HL-60/S4 treated with phorbol 12-myristate 13-acetate at 8.2 ng/mL for 4 days and 3 days (cell line): ENCODE results near the gene C19orf25.
"Not testable (repeated sequence)": the region's sequence is repeated elsewhere in the genome, so short reads cannot be mapped to it uniquely, and the experiment has no call there.

Experiments
- in situ Hi-C: fragments of 300-500 bp; cut with MboI; formaldehyde crosslinking; loops from 2 replicates; pipeline ENCODE4 v1.15.0; 2022; ENCODE audit warnings: low sequenced_read_pairs

The C19orf25 gene

DNA sequence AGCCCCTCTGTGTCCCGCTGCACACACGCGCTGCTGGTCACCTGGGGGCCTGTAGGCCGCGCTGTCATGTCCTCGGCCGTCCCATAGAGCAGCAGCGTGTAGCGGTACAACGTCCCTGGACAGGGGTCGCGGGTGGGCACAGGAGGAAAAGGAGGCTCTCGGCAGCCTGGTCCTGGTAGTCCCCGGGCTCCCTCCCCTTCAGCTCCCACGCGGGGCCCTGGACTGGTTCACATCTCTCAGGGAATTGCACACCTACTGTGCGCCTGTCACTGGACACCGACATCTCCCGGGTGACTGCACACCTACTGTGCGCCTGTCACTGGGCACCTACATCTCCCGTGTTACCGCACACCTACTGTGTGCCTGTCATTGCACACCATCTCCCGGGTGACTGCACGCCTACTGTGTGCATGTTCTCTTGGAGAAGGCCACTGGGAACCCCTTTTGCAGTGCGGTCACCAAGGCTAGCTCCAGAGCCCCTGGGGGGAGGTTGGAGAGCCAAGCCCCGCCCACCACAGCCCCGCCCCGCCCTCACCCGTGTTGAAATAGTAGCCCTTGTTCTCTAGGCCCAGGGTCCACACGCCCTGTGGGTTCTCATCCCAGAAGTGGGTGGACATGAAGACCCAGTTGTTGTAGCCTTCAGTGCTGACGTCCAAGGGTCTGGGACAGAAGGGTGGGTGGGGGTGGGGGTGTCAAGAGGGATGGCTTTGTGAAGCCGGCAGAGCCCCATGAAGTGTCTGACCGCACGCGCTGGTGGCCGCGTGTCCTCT, 3.5 kb upstream of the C19orf25 start:
- in situ Hi-C loops, result no loop called here

DNA sequence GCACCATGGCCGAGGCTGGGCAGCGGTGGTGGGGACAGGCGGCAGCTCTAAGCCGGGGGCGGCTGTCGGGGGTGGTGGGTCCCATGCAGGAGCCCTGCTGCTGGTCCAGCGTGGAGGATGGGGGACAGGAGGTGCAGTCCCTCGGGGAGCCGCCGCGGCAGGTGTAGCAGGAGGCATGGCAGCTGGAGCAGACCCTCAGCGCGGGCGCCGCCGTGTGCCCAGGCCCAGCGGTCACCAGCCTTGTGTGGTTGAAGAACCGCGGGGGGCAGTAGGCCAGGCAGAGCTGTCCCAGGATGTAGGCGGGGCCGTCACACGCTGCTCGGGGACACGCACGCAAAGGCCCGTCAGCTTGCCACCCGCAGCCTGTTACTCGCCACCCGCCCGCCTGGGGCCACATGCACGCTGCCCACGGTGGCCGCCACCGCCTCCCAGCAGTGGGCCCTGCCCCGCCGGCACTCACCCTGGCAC, 2.9 kb upstream of the C19orf25 start:
- in situ Hi-C loops, result no loop called here

DNA sequence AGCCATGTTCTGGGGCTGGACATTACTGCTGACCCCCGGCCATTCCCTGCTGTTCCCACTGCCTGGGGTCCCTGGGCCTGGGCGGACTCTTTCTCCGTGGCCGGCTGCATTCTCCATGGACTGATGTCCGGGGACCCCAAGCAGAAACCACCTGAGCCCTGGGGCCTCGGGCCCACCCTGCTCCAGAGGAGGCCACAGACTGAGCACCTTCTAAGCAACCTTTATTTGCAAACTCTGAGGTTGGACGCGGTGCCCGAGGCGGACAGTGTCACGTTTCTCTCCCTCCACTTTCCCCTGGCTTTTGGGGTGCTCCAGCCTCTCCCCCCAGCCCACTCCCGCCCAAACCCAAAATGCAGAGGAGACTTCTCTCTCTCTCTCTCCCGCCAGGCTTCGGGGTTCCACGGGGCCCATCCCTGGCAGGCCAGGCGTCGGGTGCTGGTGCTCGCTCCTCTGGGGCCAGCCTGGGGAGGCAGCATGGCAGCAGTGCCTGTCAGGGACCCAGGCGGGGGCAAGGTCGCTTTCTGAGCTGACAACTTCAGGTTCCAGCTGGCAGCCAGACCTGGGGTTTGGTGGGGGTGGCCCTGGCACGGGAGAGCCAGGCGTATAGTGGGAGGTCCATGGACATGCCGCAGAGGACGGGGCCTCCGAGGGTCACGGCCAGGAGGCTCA, 2.3 kb upstream of the C19orf25 start:
- in situ Hi-C loops, result no loop called here

DNA sequence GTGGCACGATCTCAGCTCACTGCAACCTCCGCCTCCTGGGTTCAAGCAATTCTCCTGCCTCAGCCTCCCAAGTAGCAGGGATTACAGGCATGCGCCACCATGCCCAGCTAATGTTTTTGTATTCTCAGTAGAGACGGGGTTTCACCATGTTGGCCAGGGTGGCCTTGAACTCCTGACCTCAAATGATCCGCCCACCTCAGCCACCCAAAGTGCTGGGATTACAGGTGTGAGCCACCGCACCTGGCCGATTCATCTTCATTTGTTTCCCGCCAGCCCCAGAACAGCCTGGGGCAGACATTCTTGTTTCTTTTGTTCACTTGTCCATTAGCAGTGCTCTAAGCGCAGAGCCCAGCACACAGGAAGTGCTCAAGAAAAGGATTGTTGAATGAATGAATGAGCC, 2.0 kb downstream of the C19orf25 start:
- in situ Hi-C loops, result not testable (repeated sequence)

DNA sequence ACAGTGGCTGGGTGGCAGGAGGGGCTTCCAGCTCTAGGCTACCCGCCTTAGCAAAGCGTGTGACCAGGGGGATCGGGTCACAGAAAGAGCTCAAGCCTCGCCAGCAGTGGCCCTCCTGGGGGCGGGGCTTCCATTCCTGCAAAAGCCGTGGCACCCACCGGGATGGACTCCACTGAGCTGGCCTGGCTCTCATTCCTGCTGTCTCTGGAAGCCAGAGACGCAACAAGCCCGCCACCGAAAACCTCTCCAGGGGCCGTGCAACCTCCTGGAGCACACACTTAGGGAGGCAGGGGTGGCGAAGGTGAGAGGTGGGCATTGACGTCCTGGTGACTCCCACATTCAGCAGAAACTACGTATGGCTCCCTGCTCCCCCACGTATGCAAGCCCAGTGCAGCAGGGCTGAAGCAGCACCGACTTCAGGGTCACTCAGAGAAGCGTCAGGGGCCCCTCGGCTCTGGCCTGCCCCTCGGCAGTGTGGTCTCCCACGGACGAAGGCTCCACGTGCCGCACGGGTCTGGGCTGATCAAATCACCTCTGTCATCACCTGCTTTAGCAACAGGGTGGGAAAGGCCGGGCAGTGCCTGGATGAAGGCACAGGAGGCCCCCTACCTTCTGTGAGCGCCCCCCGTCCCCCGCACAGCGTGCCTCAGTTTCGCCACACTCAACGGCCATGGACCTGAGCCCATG, 3.1 kb downstream of the C19orf25 start:
- in situ Hi-C loops, result no loop called here

DNA sequence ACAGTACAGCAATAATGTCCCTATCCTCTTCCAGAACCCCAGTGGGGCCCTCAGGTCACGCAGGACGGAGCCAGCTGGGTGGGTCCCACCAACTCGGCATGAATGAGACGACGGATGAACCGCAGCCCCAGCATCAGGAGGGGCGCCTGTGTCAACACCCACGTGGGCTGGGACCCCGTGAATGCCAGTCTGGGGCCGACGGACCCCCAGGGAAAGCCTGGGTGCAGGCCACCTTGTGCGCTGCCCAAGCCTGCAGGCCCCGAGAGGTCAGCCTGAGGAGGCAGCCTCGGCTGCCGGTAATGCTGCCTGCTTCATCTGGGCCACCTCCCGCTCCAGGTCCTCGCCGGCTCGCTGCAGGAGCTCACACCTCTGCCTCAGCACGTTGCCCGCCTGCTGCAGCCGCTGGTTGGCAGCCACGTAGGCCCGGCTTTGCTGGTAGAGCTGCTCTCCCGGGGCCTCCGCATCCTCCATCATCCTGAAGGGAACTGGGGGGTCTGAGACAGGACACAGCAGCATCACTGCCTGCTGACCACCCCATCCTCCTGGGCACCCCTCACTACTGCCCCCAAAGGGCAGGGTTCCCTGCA, 4.2 kb downstream of the C19orf25 start:
- in situ Hi-C loops, result no loop called here

DNA sequence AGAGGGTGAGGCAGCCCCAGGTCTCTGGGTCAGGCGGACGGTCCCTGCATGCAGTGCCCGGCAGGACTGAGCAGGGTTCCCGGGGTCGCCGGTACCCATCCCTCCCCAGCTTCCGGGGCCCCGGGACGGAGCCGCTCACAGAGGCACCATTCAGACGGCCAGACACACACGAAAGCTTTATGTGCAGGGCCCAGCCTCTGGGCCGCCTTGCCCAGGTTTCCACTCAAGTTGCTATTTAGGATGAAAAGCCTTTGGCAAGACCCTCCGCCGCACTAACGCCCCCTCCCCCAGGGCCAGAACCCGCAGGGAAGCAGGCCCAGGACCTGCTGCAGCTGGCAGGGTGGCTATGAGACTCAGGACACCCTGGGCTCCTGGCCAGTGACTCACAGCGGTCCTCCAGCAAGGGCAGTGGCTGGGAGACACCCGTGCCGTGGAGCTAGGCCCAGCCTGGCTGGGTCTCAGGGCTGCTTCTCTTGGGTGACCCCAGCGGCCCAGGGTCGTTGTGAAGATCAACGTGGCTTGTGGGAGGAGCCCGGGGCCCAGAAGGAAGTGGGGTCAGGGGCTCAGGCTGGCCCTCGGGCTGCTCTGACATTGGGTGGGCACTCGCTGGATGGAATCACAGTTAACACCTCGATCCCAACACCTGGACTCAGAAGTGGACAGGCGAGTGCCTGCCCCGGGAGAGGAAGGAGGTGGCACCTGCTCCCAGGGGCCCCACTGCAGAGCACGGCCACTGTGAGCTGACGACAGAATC, 4.8 kb downstream of the C19orf25 start:
- in situ Hi-C loops, result no loop called here

DNA sequence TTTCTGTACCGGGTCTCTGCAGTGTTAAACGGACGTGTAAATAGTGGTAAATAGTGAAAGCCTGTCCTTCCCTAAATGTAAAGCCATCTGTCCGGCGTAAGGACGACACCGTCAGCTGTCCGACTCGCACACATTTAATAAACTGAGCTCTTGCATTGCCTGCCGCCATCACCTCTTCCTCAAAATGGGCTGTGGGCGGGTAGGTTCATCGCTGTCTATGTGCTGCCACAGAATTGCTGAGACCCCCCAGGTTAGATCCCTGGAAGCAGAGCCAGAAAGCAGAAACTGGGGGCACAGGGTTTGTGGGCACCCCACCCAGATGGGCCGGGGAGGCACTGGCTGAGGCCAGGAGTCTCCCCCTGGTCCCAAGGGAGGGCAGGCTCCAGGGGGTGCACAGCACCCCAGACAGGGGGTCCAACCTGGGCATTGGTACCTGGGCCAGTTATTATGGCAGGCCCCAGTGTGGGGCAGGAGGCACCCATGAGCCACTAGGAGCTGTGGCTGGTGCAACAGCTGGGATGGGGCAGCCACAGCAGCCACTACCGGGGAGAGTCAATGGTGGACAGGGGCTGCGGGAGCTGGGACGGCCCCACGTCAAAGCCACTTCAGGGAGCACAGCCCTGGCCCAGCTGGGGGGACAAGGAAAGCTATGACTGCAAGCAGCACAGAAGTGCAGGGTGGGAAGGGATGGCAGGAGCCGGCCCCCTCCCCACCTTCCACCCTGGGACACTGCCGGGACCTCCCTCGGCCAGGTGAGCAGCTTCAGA, 5.7 kb downstream of the C19orf25 start:
- in situ Hi-C loops, result no loop called here

DNA sequence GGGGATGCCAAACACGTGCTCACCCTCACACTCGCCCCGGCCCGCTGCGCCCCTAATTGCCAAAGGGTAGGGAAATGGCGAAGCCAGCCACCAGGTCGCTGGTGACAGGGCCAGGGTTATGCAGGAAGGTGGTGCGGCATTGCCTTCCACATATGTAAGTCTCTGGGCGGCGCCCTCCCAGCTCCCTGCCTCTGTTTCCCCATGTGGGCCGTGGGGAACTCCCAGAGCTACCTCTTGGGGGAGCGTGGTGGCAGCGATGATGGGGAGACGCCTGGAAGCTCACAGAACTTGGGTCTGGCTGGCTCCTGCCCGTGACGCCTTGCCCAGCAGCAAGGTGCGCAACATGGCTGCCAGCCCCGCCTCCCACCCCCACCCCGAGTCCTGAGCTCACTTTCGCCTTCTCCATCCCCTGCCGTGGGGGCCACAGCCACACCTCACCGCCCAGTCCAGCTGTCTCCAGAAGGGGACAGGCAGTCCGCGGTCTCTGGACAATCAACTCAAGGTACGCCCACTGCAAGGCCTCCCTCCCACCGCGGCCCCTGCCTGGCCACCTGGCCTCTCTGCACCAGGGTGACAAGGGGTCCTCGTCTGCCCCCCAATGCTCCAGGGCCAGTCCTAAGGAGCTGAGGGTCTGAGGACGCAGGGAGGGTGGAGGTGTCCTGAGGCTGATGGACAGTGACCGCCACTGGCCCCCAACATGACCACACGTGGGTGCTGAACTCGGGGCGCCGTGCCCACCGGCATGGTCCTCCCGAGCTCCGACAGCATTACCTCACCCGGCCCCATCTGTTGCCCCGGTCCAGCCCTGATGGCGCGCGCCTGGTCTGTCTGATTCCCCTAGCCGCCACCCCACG, 6.6 kb downstream of the C19orf25 start:
- in situ Hi-C loops, result no loop called here

DNA sequence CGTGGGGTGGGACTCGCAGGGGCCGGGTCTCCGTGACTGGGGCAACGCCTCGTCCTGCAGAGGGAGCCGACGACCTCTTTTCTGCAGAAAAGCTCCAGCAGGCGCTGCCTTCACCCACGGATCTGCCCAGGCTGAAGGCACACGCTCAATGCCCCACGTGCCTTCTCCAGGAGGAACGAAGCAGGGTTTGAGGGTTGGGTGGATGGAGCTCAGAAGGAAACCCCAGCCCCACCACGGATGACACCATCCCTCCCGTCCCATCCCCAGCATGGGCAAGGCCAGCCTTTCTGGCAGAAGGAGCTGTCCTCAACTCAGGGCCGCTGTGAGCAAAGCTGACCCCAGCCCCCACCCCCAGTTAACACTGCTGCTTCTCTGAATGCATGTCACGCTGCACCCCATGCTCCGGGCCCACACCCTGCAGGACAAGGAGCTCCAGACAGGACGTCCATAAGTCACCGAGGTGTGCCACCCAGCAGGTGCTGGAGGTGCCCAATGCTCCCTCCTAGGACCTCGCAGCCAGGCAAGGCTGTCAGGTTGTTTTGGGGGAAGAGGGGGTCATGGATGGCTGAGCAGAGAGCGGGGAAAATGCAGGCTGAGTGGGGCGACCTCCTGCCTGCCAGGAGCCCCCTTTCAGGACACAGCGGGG, 7.4 kb downstream of the C19orf25 start:
- in situ Hi-C loops, result no loop called here

DNA sequence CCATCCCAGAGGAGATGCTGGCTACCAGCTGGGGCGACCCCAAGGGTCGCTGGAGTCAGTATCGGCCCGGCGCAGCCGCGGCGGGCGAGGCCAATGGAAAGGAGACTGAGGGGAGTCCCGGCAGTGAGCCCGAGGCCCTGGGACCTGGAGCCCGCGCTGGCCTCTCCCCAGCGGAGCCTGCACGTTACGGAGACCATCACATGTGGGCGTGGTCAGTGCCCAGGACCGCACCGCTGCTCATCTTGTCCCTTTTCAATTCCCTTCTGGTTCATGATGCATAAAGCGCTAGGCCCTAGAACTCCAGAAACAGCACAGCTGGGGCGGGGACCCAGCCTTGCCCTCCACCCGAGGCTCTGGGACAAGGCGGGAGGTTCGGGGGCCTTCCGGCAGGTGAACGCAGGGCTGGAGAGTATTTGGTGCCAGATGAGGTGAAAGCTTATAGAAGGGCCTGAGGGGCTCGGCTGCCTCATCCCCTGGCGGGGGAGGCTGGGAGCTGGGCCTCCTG, 8.0 kb downstream of the C19orf25 start:
- in situ Hi-C loops, result no loop called here

DNA sequence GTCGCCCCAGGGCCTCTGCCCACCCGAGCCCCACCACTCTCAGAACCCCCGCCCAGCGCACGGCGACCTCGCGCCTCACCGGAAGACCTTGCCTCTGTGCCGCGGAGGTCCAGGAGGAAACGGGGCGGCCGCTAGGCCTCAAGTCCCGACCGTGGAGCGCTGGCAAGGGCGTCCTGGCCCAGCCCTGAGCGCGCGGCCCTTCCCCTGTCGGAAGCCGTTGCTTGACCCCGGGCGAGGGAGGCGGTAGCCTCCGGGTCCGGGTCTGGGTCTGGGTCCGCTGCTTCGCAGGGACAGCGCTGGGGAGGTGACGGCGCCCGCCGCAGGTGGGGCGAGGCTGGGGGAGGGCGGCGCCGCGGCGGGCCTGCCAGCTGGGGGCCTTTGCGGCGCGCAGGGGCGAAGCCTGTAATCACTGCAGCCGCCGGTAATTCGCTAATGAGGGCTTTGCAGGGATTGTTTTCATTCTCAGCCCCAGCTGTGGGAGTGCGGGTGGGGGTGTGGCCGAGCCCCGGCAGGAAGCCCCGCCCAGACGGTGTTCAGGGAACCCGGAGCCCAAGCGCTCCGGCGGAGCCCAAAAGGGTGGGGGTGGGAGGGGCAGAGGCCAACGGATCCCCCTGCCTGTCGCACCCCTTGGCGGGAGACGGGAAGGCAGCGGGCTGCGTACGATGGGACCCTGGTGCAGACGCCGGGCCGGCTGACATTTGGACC, 8.6 kb downstream of the C19orf25 start:
- in situ Hi-C loops, result no loop called here

DNA sequence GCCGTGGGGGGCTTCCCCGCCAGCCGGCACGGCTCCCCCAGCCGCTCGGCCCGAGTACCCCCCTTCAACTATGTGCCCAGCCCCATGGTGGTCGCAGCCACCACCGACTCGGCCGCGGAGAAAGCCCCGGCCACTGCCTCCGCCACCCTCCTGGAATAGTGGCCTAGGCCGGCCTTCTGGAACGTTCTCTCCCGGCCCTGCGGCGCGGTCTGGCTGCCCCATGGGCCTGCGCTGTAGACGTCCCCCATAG, 9.0 kb downstream of the C19orf25 start:
- in situ Hi-C loops, result no loop called here

DNA sequence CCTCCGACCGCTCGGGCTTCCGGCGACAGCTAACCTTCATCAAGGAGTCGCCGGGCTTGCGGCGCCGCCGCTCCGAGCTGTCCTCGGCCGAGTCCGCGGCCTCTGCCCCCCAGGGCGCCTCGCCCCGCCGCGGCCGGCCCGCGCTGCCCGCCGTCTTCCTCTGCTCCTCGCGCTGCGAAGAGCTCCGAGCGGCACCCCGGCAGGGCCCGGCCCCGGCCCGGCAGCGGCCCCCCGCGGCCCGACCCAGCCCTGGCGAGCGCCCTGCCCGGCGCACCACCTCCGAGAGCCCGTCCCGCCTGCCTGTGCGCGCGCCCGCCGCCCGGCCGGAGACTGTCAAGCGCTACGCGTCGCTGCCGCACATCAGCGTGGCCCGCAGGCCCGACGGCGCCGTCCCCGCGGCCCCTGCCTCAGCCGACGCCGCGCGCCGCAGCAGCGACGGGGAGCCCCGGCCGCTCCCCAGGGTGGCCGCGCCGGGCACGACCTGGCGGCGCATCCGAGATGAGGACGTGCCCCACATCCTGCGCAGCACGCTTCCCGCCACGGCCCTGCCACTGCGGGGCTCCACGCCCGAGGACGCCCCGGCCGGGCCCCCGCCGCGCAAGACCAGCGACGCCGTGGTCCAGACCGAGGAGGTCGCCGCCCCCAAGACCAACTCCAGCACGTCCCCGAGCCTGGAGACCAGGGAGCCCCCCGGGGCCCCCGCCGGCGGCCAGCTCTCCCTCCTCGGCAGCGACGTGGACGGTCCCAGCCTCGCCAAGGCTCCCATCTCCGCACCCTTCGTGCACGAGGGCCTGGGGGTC, 9.6 kb downstream of the C19orf25 start:
- in situ Hi-C loops, result no loop called here

DNA sequence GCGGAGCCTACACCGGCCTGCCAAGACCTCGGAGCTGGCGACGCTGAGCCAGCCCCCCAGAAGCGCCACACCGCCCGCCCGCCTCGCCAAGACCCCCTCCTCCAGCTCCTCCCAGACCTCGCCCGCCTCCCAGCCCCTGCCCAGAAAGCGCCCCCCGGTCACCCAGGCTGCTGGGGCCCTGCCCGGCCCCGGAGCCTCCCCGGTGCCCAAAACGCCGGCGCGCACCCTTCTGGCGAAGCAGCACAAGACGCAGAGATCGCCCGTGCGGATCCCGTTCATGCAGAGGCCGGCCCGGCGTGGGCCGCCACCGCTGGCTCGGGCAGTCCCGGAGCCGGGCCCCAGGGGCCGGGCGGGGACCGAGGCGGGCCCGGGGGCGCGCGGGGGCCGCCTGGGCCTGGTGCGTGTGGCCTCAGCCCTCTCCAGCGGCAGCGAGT, 10.2 kb downstream of the C19orf25 start:
- in situ Hi-C loops, result no loop called here

DNA sequence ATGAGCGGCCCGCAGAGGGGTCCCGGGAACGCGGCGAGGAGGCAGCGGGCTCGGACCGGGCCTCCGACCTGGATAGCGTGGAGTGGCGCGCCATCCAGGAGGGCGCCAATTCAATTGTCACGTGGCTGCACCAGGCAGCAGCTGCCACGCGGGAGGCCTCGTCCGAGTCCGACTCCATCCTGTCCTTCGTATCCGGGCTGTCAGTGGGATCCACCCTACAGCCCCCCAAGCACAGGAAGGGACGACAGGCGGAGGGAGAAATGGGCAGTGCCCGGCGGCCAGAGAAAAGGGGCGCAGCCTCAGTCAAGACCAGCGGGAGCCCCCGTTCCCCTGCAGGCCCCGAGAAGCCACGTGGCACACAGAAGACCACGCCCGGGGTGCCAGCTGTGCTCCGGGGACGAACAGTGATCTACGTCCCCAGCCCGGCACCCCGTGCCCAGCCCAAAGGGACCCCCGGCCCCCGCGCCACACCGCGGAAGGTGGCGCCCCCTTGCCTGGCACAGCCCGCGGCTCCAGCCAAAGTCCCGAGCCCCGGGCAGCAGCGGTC, 10.7 kb downstream of the C19orf25 start:
- in situ Hi-C loops, result no loop called here
